Natural killer cell (primary cell): ENCODE data around the gene ITFG1. TPM values are rescaled to one million over a fixed set of nuclear protein-coding genes. Genes with fewer than 3 reads are reported as not detected.

Experiments
- ATAC-seq, 3 donors: fragments of 150-1000 bp in 2 of 3; fragments of 200-7000 bp in 1 of 3; cut with Tn5 transposase; 1 replicate in 1 of 3; 2 replicates in 2 of 3; pipeline ENCODE4 v1.10.0; 2021; ENCODE audit warnings: mild to moderate bottlenecking in 2 of 3, moderate library complexity in 2 of 3
- DNase-seq, 2 donors: peaks; one replicate each; pipeline versions ENCODE4 v3.0.0 to v3.0.0-alpha.2; 2013 to 2021; ENCODE audit warnings: mixed read lengths in 1 of 2
- H3K27ac ChIP-seq: one replicate; pipeline ENCODE4 v1.5.1; 2013; ENCODE audit warnings: mild to moderate bottlenecking, low read length
- H3K27me3 ChIP-seq: one replicate; pipeline ENCODE4 v1.6.1; 2013; ENCODE audit warnings: low read length; ENCODE audit not compliant: control insufficient read depth, insufficient read depth
- H3K36me3 ChIP-seq: one replicate; pipeline ENCODE4 v1.6.1; 2013; ENCODE audit warnings: low read length; ENCODE audit not compliant: control insufficient read depth, insufficient read depth
- H3K4me1 ChIP-seq: one replicate; pipeline ENCODE4 v1.6.1; 2013; ENCODE audit warnings: low read length; ENCODE audit not compliant: control insufficient read depth, insufficient read depth
- H3K4me3 ChIP-seq: one replicate; pipeline ENCODE4 v1.5.1; 2013; ENCODE audit warnings: low read length
- H3K9me3 ChIP-seq: one replicate; pipeline ENCODE4 v1.6.1; 2013; ENCODE audit warnings: low read length; ENCODE audit not compliant: control insufficient read depth, insufficient read depth
- H3K27ac Mint-ChIP-seq, 2 donors: one replicate each; pipeline ENCODE4 v1.8.0; 2022; ENCODE audit warnings: mild to moderate bottlenecking in 2 of 2, mixed read lengths in 2 of 2, moderate library complexity in 1 of 2
- H3K27me3 Mint-ChIP-seq, 2 donors: one replicate each; pipeline ENCODE4 v1.8.0; 2022; ENCODE audit warnings: low read depth in 2 of 2, mixed read lengths in 2 of 2
- H3K36me3 Mint-ChIP-seq: one replicate; pipeline ENCODE4 v1.8.0; 2022; ENCODE audit warnings: mixed read lengths
- H3K4me1 Mint-ChIP-seq, 2 donors: one replicate each; pipeline ENCODE4 v1.8.0; 2022; ENCODE audit warnings: mixed read lengths in 2 of 2
- H3K4me3 Mint-ChIP-seq: one replicate; pipeline ENCODE4 v1.8.0; 2022; ENCODE audit warnings: mild to moderate bottlenecking, moderate library complexity, mixed read lengths
- H3K9me3 Mint-ChIP-seq, 2 donors: one replicate each; pipeline ENCODE4 v1.8.0; 2022; ENCODE audit warnings: mixed read lengths in 2 of 2
- CTCF ChIP-seq: fragments of 200-600 bp; IDR thresholded peaks from one replicate; pipeline ENCODE4 v1.8.0; 2022; ENCODE audit warnings: antibody characterized with exemption
- WGBS: methylation state at CpG from one replicate; pipeline ENCODE4 v1.1.7; 2013; ENCODE audit warnings: missing lambda C conversion rate; ENCODE audit not compliant: insufficient coverage; 5-methylcytosine and 5-hydroxymethylcytosine counted together
- intact Hi-C: fragments of 100-400 bp; cut with micrococcal nuclease; formaldehyde crosslinking; loops from one replicate; pipeline ENCODE4 v1.14.2; 2022
- total RNA-seq, 4 donors: library from RNA; stranded (reverse); fragments of 120-200 nt in 1 of 4; gene quantifications; one replicate each; pipeline versions ENCODE4 v1.2.3 to v1.2.4, GENCODE V29; 2013 to 2022

ITFG1 gene
- total RNA-seq, 3 donors from 2014 or later (not counting 1 experiment from before 2014, with no cell fraction given), result 30.4 to 44.1 (median 38.2) TPM

GRCh38 chr16:47180073-47180472 is 280.8 kb downstream of the ITFG1 start:
- WGBS, result 98% methylated on average over 8 of the region's 8 CpGs

GRCh38 chr16:47175152-47175551 is 285.7 kb downstream of the ITFG1 start:
- Mint-ChIP-seq H3K27ac (no peak overlapping the region), H3K36me3 (no peaks in the 10 kb centered on the region)
- no peak for TF ChIP-seq CTCF

More at GRCh38 chr16:47180073-47180472, 280.8 kb downstream of the ITFG1 start:
- Histone ChIP-seq H3K27me3 (no peaks in the 10 kb centered on the region), H3K4me3 (no peak overlapping the region), H3K36me3 (no peaks in the 10 kb centered on the region), H3K9me3 (no peaks in the 10 kb centered on the region), H3K27ac (no peak overlapping the region), H3K4me1 (no peaks in the 10 kb centered on the region)
- Mint-ChIP-seq H3K4me1 (peaks cover under 1 to 5% of the 10 kb centered on the region in 2 donors), H3K36me3 (no peaks in the 10 kb centered on the region), H3K4me3 (no peak overlapping the region), H3K9me3 (no peaks in the 10 kb centered on the region), H3K27ac (no peak overlapping the region), H3K27me3 (no peaks in the 10 kb centered on the region)
- ATAC-seq, result no peak
- DNase-seq, result no peak
- TF ChIP-seq CTCF, result no peak
- intact Hi-C loops, result no loop called here

GRCh38 chr16:47162670-47163420 is 298.0 kb downstream of the ITFG1 start:
- peaks cover 0 to 7% of the 10 kb centered on the region in 2 donors for H3K4me1 Mint-ChIP-seq
- Histone ChIP-seq H3K27ac (no peak overlapping the region), H3K9me3 (no peaks in the 10 kb centered on the region), H3K4me3 (no peak overlapping the region), H3K27me3 (no peaks in the 10 kb centered on the region), H3K36me3 (peaks cover 2% of the 10 kb centered on the region), H3K4me1 (no peaks in the 10 kb centered on the region)
- H3K4me3 Mint-ChIP-seq, result no peak overlapping the region
- DNase-seq (no peak), ATAC-seq (no peak)
- 98% methylated on average over 7 of the region's 10 CpGs for WGBS
- H3K36me3 Mint-ChIP-seq, result no peaks in the 10 kb centered on the region
- no peak for TF ChIP-seq CTCF
- H3K27me3 Mint-ChIP-seq, result no peaks in the 10 kb centered on the region
- no peak overlapping the region for H3K27ac Mint-ChIP-seq
- H3K9me3 Mint-ChIP-seq, result no peaks in the 10 kb centered on the region
- intact Hi-C loops, result no loop called here

More at GRCh38 chr16:47175152-47175551, 285.7 kb downstream of the ITFG1 start:
- Histone ChIP-seq H3K27ac (no peak overlapping the region), H3K9me3 (no peaks in the 10 kb centered on the region), H3K27me3 (no peaks in the 10 kb centered on the region), H3K4me1 (no peaks in the 10 kb centered on the region), H3K36me3 (no peaks in the 10 kb centered on the region), H3K4me3 (no peak overlapping the region)
- Mint-ChIP-seq H3K9me3 (no peaks in the 10 kb centered on the region), H3K27me3 (no peaks in the 10 kb centered on the region), H3K4me3 (no peak overlapping the region), H3K4me1 (peaks cover 0 to 5% of the 10 kb centered on the region in 2 donors)
- intact Hi-C loops, result no loop called here
- no peak for ATAC-seq
- DNase-seq, result no peak

GRCh38 chr16:47161464-47161863 is 299.4 kb downstream of the ITFG1 start:
- Mint-ChIP-seq H3K4me3 (no peak overlapping the region), H3K27ac (no peak overlapping the region), H3K4me1 (no peaks in the 10 kb centered on the region), H3K27me3 (no peaks in the 10 kb centered on the region), H3K36me3 (no peaks in the 10 kb centered on the region), H3K9me3 (no peaks in the 10 kb centered on the region)
- H3K27me3 ChIP-seq, result no peaks in the 10 kb centered on the region
- DNase-seq (no peak), ATAC-seq (no peak)
- TF ChIP-seq CTCF, result no peak
- intact Hi-C loops, result no loop called here
- no peaks in the 10 kb centered on the region for H3K9me3 ChIP-seq
- peaks cover 9% of the 10 kb centered on the region for H3K36me3 ChIP-seq
- WGBS, result 100% methylated on average over 3 of the region's 4 CpGs
- no peak overlapping the region for H3K4me3 ChIP-seq
- no peaks in the 10 kb centered on the region for H3K4me1 ChIP-seq
- no peak overlapping the region for H3K27ac ChIP-seq
